ENCODE measurements around the gene CAST.

The CAST gene

DNA sequence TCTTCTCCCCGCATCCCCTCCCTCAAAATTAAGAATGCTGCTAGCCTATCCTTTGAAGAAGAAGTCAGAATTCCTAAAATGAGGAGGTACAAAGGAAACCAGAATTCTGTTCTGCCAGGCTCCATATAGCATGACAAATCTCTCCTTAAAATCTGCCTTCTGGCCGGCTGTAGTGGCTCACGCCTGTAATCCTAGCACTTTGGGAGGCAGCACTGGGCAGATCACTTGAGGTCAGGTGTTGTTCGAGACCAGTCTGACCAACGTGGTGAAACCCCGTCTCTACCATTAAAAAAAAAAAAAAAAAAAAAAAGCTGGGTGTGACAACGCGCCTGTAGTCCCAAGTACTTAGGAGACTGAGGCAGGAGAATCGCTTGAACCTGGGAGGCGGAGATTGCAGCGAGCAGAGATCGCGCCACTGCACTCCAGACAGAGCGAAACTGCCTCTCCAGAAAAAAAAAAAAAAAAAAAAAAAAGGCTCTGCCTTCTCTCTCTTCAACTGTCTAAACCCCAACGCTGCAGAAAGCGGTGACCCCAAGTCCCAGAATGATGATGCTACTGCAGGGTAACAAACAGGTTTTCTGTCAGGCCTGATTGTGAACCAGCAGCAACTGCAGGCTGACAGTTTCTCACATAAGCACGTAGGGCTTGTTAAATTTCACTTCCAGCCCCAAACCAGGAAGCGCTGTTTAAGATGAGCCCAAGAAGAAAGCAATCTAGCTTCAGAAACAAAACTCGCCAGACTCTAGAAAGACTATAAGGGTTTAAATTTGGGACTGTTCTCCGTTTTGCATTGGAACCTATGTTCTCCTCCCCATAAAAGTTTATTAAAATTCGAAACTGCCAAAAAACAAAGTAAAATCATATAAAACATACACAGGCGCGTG is 963 bp upstream of the CAST start:
- no peaks in the 10 kb centered on the region for H3K9me3 ChIP-seq (ENCODE audit: control insufficient read depth, low read length)
- peak overlapping the region; percentile 90 for H3K9ac ChIP-seq (ENCODE audit: low read length)
- H3K4me3 ChIP-seq (ENCODE audit: low read length): peak overlapping the region; percentile 90
- no peaks in the 10 kb centered on the region for H3K36me3 ChIP-seq (ENCODE audit: control insufficient read depth, insufficient read depth, low read length)
- peaks cover 27% of the 10 kb centered on the region for H3K4me1 ChIP-seq (ENCODE audit: control insufficient read depth, insufficient read depth, low read length)
- H3K27me3 ChIP-seq (ENCODE audit: control insufficient read depth, insufficient read depth, low read length): no peaks in the 10 kb centered on the region

DNA sequence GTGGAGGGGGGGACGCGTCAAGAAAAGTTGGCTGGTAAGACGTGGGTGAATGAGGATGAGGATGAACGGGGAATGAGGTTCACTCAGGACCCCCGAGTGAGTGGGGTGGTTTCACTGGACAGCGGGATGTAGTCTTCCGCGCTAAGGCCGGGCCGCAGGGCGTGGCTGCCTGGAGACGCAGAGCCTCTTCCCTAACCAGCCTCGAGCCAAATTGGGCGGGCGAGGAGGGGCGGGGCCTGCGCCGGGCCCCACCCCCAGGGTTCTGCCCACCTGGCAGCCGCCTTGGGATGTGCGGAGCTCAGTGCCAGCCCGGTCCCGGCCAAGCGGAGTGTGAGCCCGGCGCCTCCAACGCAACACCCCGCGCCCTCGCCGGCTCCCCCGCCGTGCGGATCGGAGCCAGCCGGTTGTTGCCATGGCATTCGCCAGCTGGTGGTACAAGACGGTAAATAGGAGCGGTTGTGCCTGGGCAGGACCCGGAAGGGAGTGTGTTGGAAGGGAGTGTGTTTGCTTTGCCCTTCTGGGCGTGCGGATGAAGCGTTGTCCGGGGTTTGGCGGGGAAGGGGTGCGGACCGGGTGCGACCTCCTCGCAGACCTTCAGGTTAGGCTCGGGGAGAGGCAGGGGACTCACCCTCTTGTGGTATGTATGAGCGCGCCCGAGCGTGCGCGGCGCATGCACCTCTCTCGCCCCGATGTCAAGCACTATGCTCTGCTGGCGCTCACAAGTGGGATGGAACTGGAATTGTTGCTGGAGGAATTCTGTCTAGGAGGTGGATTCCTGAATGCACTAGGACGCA is 746 bp downstream of the CAST start:
- Histone ChIP-seq H3K9ac (ENCODE audit: low read length) (peak overlapping the region; percentile 90), H3K9me3 (ENCODE audit: control insufficient read depth, low read length) (no peaks in the 10 kb centered on the region), H3K36me3 (ENCODE audit: control insufficient read depth, insufficient read depth, low read length) (no peaks in the 10 kb centered on the region), H3K4me1 (ENCODE audit: control insufficient read depth, insufficient read depth, low read length) (peaks cover 26% of the 10 kb centered on the region), H3K4me3 (ENCODE audit: low read length) (peak overlapping the region; percentile 90), H3K27me3 (ENCODE audit: control insufficient read depth, insufficient read depth, low read length) (no peaks in the 10 kb centered on the region)

DNA sequence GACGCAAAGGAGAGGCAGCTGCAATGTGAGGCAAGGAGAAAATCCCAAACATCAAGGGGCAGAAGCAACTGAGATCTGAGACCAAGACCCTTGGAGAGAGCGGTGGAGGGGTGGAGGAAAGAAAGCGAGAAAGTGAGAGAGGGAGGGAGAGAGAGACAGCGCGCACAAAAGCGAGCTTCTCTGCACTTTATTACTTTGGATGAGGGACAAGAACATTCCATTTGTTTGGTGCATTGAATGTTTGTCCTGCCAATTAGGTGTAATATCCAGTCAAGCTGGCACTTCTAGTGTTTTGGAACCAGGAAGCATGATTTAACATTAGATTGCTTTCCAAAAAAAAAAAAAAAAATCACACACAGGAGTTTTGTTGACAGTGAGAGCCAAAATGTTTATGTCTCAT is 1.4 kb downstream of the CAST start:
- H3K9ac ChIP-seq (ENCODE audit: low read length): peak overlapping the region; percentile 90
- H3K4me3 ChIP-seq (ENCODE audit: low read length): peak overlapping the region; percentile 90
- H3K27me3 ChIP-seq (ENCODE audit: control insufficient read depth, insufficient read depth, low read length): no peaks in the 10 kb centered on the region
- no peaks in the 10 kb centered on the region for H3K9me3 ChIP-seq (ENCODE audit: control insufficient read depth, low read length)
- H3K36me3 ChIP-seq (ENCODE audit: control insufficient read depth, insufficient read depth, low read length): no peaks in the 10 kb centered on the region
- peaks cover 33% of the 10 kb centered on the region for H3K4me1 ChIP-seq (ENCODE audit: control insufficient read depth, insufficient read depth, low read length)

DNA sequence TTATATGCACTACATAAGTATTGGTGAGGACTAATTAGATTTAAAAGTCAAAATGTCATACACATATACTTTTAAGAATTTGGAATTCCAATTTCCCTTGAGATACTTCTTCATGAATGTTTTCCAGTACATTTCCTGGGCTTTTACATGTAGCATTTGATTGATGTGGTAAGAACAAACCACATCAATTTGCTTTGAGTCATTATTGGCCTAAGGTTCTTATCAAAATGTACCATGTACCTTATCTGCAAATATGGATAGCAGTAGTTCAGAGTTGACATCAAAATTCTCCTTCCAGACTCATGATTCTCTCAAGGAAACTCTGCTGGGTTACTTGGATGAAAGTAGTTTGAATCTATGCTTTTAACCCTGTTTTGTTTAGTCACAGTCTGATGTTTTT is 2.5 kb downstream of the CAST start:
- no peaks in the 10 kb centered on the region for H3K9me3 ChIP-seq (ENCODE audit: control insufficient read depth, low read length)
- no peaks in the 10 kb centered on the region for H3K27me3 ChIP-seq (ENCODE audit: control insufficient read depth, insufficient read depth, low read length)
- H3K36me3 ChIP-seq (ENCODE audit: control insufficient read depth, insufficient read depth, low read length): no peaks in the 10 kb centered on the region
- peaks cover 42% of the 10 kb centered on the region for H3K4me1 ChIP-seq (ENCODE audit: control insufficient read depth, insufficient read depth, low read length)
- H3K9ac ChIP-seq (ENCODE audit: low read length): no peak overlapping the region
- H3K4me3 ChIP-seq (ENCODE audit: low read length): peak overlapping the region; percentile 21

DNA sequence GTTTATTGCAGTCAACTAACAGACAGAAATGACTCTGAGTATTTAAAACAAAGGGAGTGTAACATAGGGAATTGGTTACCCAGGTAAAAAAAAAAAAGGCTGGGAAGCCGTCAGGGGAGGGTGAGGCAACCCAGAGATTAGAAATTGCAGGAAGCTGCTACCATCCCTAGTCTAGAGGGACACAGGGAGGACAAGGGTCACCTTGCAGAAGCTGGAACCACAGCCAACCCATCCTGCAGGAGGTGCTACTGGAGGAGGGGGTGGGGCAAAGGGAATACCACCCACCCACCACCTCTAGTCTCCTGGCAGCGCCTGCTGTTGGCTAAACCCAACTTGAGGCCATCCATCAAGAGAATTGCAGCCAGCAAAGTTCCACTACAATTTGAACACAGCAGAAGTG is 6.5 kb downstream of the CAST start:
- H3K4me1 ChIP-seq (ENCODE audit: control insufficient read depth, insufficient read depth, low read length): peaks cover 42% of the 10 kb centered on the region
- H3K36me3 ChIP-seq (ENCODE audit: control insufficient read depth, insufficient read depth, low read length): no peaks in the 10 kb centered on the region
- no peaks in the 10 kb centered on the region for H3K9me3 ChIP-seq (ENCODE audit: control insufficient read depth, low read length)
- H3K4me3 ChIP-seq (ENCODE audit: low read length): no peak overlapping the region
- no peak overlapping the region for H3K9ac ChIP-seq (ENCODE audit: low read length)
- H3K27me3 ChIP-seq (ENCODE audit: control insufficient read depth, insufficient read depth, low read length): no peaks in the 10 kb centered on the region

DNA sequence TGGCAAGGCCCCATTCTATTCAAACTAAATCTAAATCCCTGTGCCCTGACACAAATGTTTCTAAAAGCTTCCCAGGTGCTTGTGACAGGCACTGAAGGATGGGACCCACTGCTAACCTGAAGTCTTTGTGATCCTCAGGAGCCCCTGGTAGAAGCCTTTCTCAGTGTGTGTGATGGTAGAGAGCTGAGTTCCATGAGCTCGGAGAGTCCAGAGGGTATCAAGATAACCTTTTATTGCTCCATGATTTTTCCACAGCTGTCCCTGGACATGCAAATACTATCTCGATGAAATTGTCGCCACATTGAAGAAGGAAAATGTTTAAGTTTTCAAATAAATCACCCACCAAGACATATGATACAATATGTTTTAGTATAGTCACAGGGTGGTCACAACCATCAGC is 7.7 kb downstream of the CAST start:
- no peaks in the 10 kb centered on the region for H3K36me3 ChIP-seq (ENCODE audit: control insufficient read depth, insufficient read depth, low read length)
- H3K4me1 ChIP-seq (ENCODE audit: control insufficient read depth, insufficient read depth, low read length): peaks cover 42% of the 10 kb centered on the region
- no peak overlapping the region for H3K4me3 ChIP-seq (ENCODE audit: low read length)
- no peak overlapping the region for H3K9ac ChIP-seq (ENCODE audit: low read length)
- no peaks in the 10 kb centered on the region for H3K27me3 ChIP-seq (ENCODE audit: control insufficient read depth, insufficient read depth, low read length)
- no peaks in the 10 kb centered on the region for H3K9me3 ChIP-seq (ENCODE audit: control insufficient read depth, low read length)

DNA sequence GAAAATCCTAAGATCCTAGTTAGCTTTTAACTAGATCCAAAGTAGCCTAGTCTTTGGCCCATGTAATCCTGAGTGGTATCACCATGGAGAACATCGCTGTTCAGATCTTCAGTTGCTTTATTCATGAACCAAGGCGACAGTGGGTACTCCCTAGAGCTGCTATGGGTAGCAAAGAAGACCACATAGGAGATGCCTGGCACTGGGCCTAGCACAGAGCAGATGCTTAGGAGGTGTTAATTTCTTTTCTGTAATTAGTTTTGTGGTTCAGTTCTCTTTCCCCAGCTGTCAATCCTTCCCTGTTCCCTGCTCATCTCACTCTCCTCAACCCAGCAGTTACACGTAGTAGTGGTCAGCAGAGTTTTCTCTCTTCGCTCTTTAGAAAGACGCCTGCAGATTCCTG is 9.3 kb downstream of the CAST start:
- H3K36me3 ChIP-seq (ENCODE audit: control insufficient read depth, insufficient read depth, low read length): no peaks in the 10 kb centered on the region
- H3K4me3 ChIP-seq (ENCODE audit: low read length): no peak overlapping the region
- no peak overlapping the region for H3K9ac ChIP-seq (ENCODE audit: low read length)
- H3K27me3 ChIP-seq (ENCODE audit: control insufficient read depth, insufficient read depth, low read length): no peaks in the 10 kb centered on the region
- peaks cover 38% of the 10 kb centered on the region for H3K4me1 ChIP-seq (ENCODE audit: control insufficient read depth, insufficient read depth, low read length)
- H3K9me3 ChIP-seq (ENCODE audit: control insufficient read depth, low read length): no peaks in the 10 kb centered on the region

DNA sequence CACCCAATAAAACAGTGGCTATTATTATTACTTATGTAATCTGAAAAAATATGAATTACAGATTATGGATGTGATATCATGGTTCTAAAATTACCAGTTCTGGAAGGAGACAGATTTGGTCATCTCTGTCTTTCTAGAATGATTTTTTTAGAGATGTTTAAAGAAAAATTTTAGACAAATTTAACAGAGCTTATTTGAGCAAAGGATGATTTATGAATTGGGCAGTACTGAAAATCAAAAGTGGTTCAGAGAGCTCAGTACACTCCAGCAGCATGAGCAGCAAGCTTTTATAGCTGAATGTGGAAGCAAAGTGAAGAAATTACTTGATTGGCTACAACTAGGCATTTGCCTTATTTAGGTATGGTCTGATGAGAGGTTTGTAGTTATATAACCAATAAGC is 11.0 kb downstream of the CAST start:
- H3K9ac ChIP-seq (ENCODE audit: low read length): no peak overlapping the region
- no peak overlapping the region for H3K4me3 ChIP-seq (ENCODE audit: low read length)
- no peaks in the 10 kb centered on the region for H3K9me3 ChIP-seq (ENCODE audit: control insufficient read depth, low read length)
- H3K27me3 ChIP-seq (ENCODE audit: control insufficient read depth, insufficient read depth, low read length): no peaks in the 10 kb centered on the region
- peaks cover 34% of the 10 kb centered on the region for H3K4me1 ChIP-seq (ENCODE audit: control insufficient read depth, insufficient read depth, low read length)
- no peaks in the 10 kb centered on the region for H3K36me3 ChIP-seq (ENCODE audit: control insufficient read depth, insufficient read depth, low read length)

DNA sequence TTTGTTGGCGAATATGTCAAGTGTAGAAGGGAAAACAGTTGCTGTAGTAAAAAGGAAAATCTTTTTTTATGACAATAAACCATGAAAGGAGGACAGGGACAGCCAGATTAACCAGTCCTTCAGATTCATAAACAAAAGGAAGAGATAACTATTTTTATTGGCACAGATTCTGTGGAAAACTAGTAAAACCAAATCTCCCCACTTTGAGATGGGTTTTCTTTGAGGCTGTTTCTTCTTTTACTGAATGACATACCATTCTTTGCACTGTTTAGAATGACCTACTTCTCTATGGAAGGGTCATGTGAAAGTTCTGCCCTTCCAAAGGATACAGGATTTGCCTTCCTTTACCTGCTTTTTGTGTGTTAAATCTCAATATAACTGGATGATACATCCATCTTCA is 13.7 kb downstream of the CAST start:
- peaks cover 11% of the 10 kb centered on the region for H3K4me1 ChIP-seq (ENCODE audit: control insufficient read depth, insufficient read depth, low read length)
- H3K4me3 ChIP-seq (ENCODE audit: low read length): no peak overlapping the region
- H3K27me3 ChIP-seq (ENCODE audit: control insufficient read depth, insufficient read depth, low read length): no peaks in the 10 kb centered on the region
- no peaks in the 10 kb centered on the region for H3K36me3 ChIP-seq (ENCODE audit: control insufficient read depth, insufficient read depth, low read length)
- no peaks in the 10 kb centered on the region for H3K9me3 ChIP-seq (ENCODE audit: control insufficient read depth, low read length)
- H3K9ac ChIP-seq (ENCODE audit: low read length): no peak overlapping the region

DNA sequence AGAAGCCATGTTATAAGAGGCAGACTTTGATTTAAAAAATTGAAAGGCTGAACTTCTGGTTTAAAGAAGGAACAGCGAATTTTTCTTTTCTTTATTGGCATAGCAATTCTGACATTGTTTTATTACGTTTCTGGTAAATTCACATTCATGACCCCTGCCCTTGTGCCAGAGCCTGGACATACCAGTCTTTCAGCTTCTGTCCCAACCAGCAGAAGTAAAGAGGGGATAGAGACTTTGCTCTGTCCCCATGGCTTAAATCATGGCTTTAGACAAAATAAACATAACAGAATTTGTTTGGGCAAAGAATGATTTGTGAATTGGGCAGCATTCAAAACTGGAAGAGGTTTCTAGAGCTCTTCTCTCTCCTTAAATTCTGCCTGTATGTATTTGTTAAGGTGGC is 15.3 kb downstream of the CAST start:
- H3K9me3 ChIP-seq (ENCODE audit: control insufficient read depth, low read length): no peaks in the 10 kb centered on the region
- no peaks in the 10 kb centered on the region for H3K27me3 ChIP-seq (ENCODE audit: control insufficient read depth, insufficient read depth, low read length)
- H3K9ac ChIP-seq (ENCODE audit: low read length): no peak overlapping the region
- H3K36me3 ChIP-seq (ENCODE audit: control insufficient read depth, insufficient read depth, low read length): no peaks in the 10 kb centered on the region
- peaks cover 6% of the 10 kb centered on the region for H3K4me1 ChIP-seq (ENCODE audit: control insufficient read depth, insufficient read depth, low read length)
- no peak overlapping the region for H3K4me3 ChIP-seq (ENCODE audit: low read length)

DNA sequence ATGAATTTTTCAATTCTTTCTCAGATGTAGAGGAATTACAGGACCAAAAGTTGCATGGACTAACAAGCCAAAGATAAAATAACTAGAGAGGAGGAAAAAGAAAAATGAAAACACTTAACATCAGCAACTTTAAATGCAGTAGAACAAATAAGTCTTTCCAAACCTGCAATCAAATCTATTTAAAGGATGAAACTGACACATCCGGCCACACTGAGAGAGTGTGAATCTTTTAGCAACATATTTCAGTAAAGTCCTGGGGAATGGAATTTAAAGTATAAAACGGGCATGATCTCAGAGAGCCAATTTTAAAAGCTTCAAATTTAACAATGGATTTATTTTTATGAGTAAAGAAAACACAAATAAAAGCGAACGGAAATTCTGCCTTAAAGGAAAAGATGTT is 17.1 kb downstream of the CAST start:
- no peak overlapping the region for H3K9ac ChIP-seq (ENCODE audit: low read length)
- H3K27me3 ChIP-seq (ENCODE audit: control insufficient read depth, insufficient read depth, low read length): no peaks in the 10 kb centered on the region
- no peak overlapping the region for H3K4me3 ChIP-seq (ENCODE audit: low read length)
- no peaks in the 10 kb centered on the region for H3K36me3 ChIP-seq (ENCODE audit: control insufficient read depth, insufficient read depth, low read length)
- H3K4me1 ChIP-seq (ENCODE audit: control insufficient read depth, insufficient read depth, low read length): peaks cover 6% of the 10 kb centered on the region
- no peaks in the 10 kb centered on the region for H3K9me3 ChIP-seq (ENCODE audit: control insufficient read depth, low read length)

DNA sequence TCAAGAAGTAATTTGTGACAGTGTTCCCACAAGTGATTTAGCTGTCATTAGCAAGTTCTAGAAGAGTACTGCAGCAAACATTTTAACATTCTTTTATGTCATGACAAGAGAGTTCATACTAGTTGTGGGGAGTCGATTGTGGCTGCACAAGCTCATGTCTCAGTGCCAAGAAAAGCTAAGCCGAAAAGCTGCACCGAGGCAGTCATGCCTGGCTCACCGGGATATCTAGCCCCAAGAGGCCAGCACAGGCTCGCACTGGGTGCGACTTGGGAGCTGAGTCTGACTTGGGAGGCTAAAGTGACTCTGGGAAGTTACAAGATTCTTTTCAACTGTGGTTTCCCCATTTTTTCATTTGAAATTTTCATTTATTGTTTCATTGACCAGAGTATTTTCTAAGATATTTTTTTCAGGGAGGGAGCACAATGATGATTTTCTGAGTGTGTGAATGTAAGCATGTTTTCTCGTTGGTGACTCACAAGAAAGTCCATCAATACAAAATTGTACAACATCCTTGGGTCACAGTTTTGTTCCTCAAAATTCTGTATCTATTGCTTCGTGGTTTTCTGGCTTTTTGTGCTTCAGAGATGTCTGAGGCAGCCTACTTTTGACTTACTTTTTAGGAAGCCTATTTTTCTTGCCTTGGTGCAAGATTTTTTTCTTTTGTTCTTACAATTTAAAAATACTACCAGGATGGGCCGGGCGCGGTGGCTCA is 18.7 kb downstream of the CAST start:
- H3K36me3 ChIP-seq (ENCODE audit: control insufficient read depth, insufficient read depth, low read length): no peaks in the 10 kb centered on the region
- no peaks in the 10 kb centered on the region for H3K9me3 ChIP-seq (ENCODE audit: control insufficient read depth, low read length)
- no peak overlapping the region for H3K9ac ChIP-seq (ENCODE audit: low read length)
- no peaks in the 10 kb centered on the region for H3K27me3 ChIP-seq (ENCODE audit: control insufficient read depth, insufficient read depth, low read length)
- H3K4me1 ChIP-seq (ENCODE audit: control insufficient read depth, insufficient read depth, low read length): peaks cover 6% of the 10 kb centered on the region
- H3K4me3 ChIP-seq (ENCODE audit: low read length): no peak overlapping the region

Measured in mucosa of stomach (tissue), 1 donor.